BLaER1 treated with 17β-estradiol and CSF1 and Interleukin-3, amounts not matched to agents 10 nM and 100 nM (cell line): ENCODE measurements around the gene SLC16A4.

Source experiments
- H3K27ac ChIP-seq, 11 experiments: shearing (Covaris generic); formaldehyde crosslinking; 2 replicates each; pipeline ENCODE4 v1.8.1; 2022
- H3K27me3 ChIP-seq, 11 experiments: shearing (Covaris generic); formaldehyde crosslinking; 2 replicates each; pipeline ENCODE4 v1.8.1; 2022
- H3K36me3 ChIP-seq, 11 experiments: shearing (Covaris generic); formaldehyde crosslinking; 2 replicates each; pipeline ENCODE4 v1.8.1; 2022
- H3K4me1 ChIP-seq, 10 experiments: shearing (Covaris generic); formaldehyde crosslinking; 2 replicates each; pipeline ENCODE4 v1.8.1; 2022
- H3K4me2 ChIP-seq, 11 experiments: shearing (Covaris generic); formaldehyde crosslinking; 2 replicates each; pipeline ENCODE4 v1.8.1; 2022
- H3K4me3 ChIP-seq, 10 experiments: shearing (Covaris generic); formaldehyde crosslinking; 2 replicates each; pipeline ENCODE4 v1.8.1; 2022
- H3K9ac ChIP-seq, 11 experiments: shearing (Covaris generic); formaldehyde crosslinking; 2 replicates each; pipeline ENCODE4 v1.8.1; 2022
- H3K9me3 ChIP-seq, 11 experiments: shearing (Covaris generic); formaldehyde crosslinking; replicated peaks in 1 of 11; 2 replicates each; pipeline ENCODE4 v1.8.1; 2022
- H4K20me1 ChIP-seq, 11 experiments: shearing (Covaris generic); formaldehyde crosslinking; 2 replicates each; pipeline ENCODE4 v1.8.1; 2022
- Cebpa-rat ChIP-seq, 11 experiments: shearing (Covaris generic); IDR thresholded peaks; 2 replicates each; pipeline ENCODE4 v1.8.1; 2022

SLC16A4 gene

GRCh38 chr1:110380672-110381283, 10.0 kb downstream of the SLC16A4 start:
- Histone ChIP-seq H3K9me3 (no peaks in the 10 kb centered on the region), H3K4me3 (no peak overlapping the region), H3K4me1 (peaks cover 42 to 94% (median 79%) of the 10 kb centered on the region in 10 experiments), H3K36me3 (peaks cover 10 to 64% (median 39%) of the 10 kb centered on the region in 11 experiments; a peak in 21 of 22 replicates), H3K27ac (peak overlapping the region in 9 of 11 experiments; percentile 52 to 79 (median 76); a peak in 18 of 22 replicates), H3K9ac (peak overlapping the region in 6 of 11 experiments; percentile 21 to 32 (median 28); a peak in 9 of 22 replicates), H3K4me2 (peak overlapping the region in 8 of 11 experiments; percentile 14 to 51 (median 38); a peak in 15 of 22 replicates), H3K27me3 (no peaks in the 10 kb centered on the region), H4K20me1 (no peaks in the 10 kb centered on the region)
- TF ChIP-seq Cebpa-rat (IDR thresholded peaks at IDR 0.05) = peak in 7 of 11 experiments; percentile 22 to 76 (median 49); a peak in 8 of 22 replicates

GRCh38 chr1:110375490-110375889, 15.3 kb downstream of the SLC16A4 start:
- Histone ChIP-seq H4K20me1 (peaks cover 0 to 14% (median 0%) of the 10 kb centered on the region in 11 experiments; a peak in 5 of 22 replicates), H3K4me2 (no peak overlapping the region), H3K9ac (no peak overlapping the region), H3K4me3 (no peak overlapping the region), H3K27me3 (no peaks in the 10 kb centered on the region), H3K27ac (no peak overlapping the region), H3K9me3 (no peaks in the 10 kb centered on the region), H3K36me3 (peaks cover 54 to 96% (median 82%) of the 10 kb centered on the region in 11 experiments), H3K4me1 (peaks cover 15 to 44% (median 32%) of the 10 kb centered on the region in 10 experiments)
- TF ChIP-seq Cebpa-rat (IDR thresholded peaks at IDR 0.05) = no peak

GRCh38 chr1:110370827-110371226, 20.0 kb downstream of the SLC16A4 start:
- Histone ChIP-seq H3K36me3 (peaks cover 64 to 100% (median 89%) of the 10 kb centered on the region in 11 experiments), H3K27ac (no peak overlapping the region), H3K9me3 (no peaks in the 10 kb centered on the region), H3K4me1 (no peaks in the 10 kb centered on the region), H3K27me3 (no peaks in the 10 kb centered on the region), H3K9ac (no peak overlapping the region), H4K20me1 (peaks cover 0 to 54% (median 16%) of the 10 kb centered on the region in 11 experiments; a peak in 15 of 22 replicates), H3K4me2 (no peak overlapping the region), H3K4me3 (no peak overlapping the region)
- TF ChIP-seq Cebpa-rat (IDR thresholded peaks at IDR 0.05) = no peak

GRCh38 chr1:110364221-110364620, 26.6 kb downstream of the SLC16A4 start:
- Histone ChIP-seq H3K4me2 (no peak overlapping the region), H3K4me3 (no peak overlapping the region), H3K9me3 (no peaks in the 10 kb centered on the region), H3K27me3 (no peaks in the 10 kb centered on the region), H3K9ac (no peak overlapping the region), H3K4me1 (peaks cover 0 to 9% (median 0%) of the 10 kb centered on the region in 10 experiments; a peak in 3 of 20 replicates), H3K36me3 (peaks cover 57 to 100% (median 91%) of the 10 kb centered on the region in 11 experiments), H3K27ac (no peak overlapping the region), H4K20me1 (peaks cover 0 to 82% (median 32%) of the 10 kb centered on the region in 11 experiments; a peak in 17 of 22 replicates)
- no peak for TF ChIP-seq Cebpa-rat (IDR thresholded peaks at IDR 0.05)

- Histone ChIP-seq H3K36me3 (peaks cover 65 to 100% (median 93%) of the 10 kb centered on the region in 11 experiments), H4K20me1 (peaks cover 0 to 87% (median 38%) of the 10 kb centered on the region in 11 experiments; a peak in 17 of 22 replicates)
Measured at GRCh38 chr1:110361856-110362255, 29.0 kb downstream of the SLC16A4 start.

GRCh38 chr1:110360431-110360830, 30.4 kb downstream of the SLC16A4 start:
- 0 out of 22 replicates have a peak overlapping the region, but pooled peaks of 1 of the 11 experiments have one; percentile 6 for H3K4me2 ChIP-seq
- H3K27me3 ChIP-seq = no peaks in the 10 kb centered on the region
- peaks cover 68 to 100% (median 93%) of the 10 kb centered on the region in 11 experiments for H3K36me3 ChIP-seq
- no peaks in the 10 kb centered on the region for H3K9me3 ChIP-seq
- H3K27ac ChIP-seq = no peak overlapping the region
- TF ChIP-seq Cebpa-rat (IDR thresholded peaks at IDR 0.05) = no peak
- H3K4me3 ChIP-seq = no peak overlapping the region
- no peak overlapping the region for H3K9ac ChIP-seq
- H4K20me1 ChIP-seq = peaks cover 3 to 88% (median 48%) of the 10 kb centered on the region in 11 experiments; a peak in 17 of 22 replicates
- H3K4me1 ChIP-seq = peaks cover 0 to 9% (median 0%) of the 10 kb centered on the region in 10 experiments; a peak in 3 of 20 replicates

More at GRCh38 chr1:110361856-110362255, 29.0 kb downstream of the SLC16A4 start:
- Histone ChIP-seq H3K9me3 (no peaks in the 10 kb centered on the region), H3K9ac (no peak overlapping the region), H3K27ac (no peak overlapping the region), H3K27me3 (no peaks in the 10 kb centered on the region), H3K4me2 (no peak overlapping the region), H3K4me1 (peaks cover 0 to 9% (median 0%) of the 10 kb centered on the region in 10 experiments; a peak in 3 of 20 replicates), H3K4me3 (no peak overlapping the region)
- TF ChIP-seq Cebpa-rat (IDR thresholded peaks at IDR 0.05) = no peak

GRCh38 chr1:110356379-110356778, 34.4 kb downstream of the SLC16A4 start:
- no peak overlapping the region for H3K4me2 ChIP-seq
- no peaks in the 10 kb centered on the region for H3K9me3 ChIP-seq
- peaks cover 0 to 9% (median 0%) of the 10 kb centered on the region in 10 experiments; a peak in 3 of 20 replicates for H3K4me1 ChIP-seq
- TF ChIP-seq Cebpa-rat (IDR thresholded peaks at IDR 0.05) = no peak
- peaks cover 5 to 99% (median 82%) of the 10 kb centered on the region in 11 experiments; a peak in 21 of 22 replicates for H4K20me1 ChIP-seq
- H3K27me3 ChIP-seq = no peaks in the 10 kb centered on the region
- H3K27ac ChIP-seq = no peak overlapping the region
- H3K9ac ChIP-seq = no peak overlapping the region
- peaks cover 40 to 100% (median 91%) of the 10 kb centered on the region in 11 experiments for H3K36me3 ChIP-seq
- no peak overlapping the region for H3K4me3 ChIP-seq

GRCh38 chr1:110355321-110355720, 35.5 kb downstream of the SLC16A4 start:
- H3K27me3 ChIP-seq = no peaks in the 10 kb centered on the region
- H3K4me3 ChIP-seq = no peak overlapping the region
- H3K36me3 ChIP-seq = peaks cover 40 to 100% (median 87%) of the 10 kb centered on the region in 11 experiments
- H3K27ac ChIP-seq = no peak overlapping the region
- no peak overlapping the region; a peak in 1 of 22 replicates for H3K9ac ChIP-seq
- no peak for TF ChIP-seq Cebpa-rat (IDR thresholded peaks at IDR 0.05)
- H3K4me1 ChIP-seq = peaks cover 4 to 12% (median 8%) of the 10 kb centered on the region in 10 experiments; a peak in 17 of 20 replicates
- H3K4me2 ChIP-seq = no peak overlapping the region
- peaks cover 15 to 99% (median 87%) of the 10 kb centered on the region in 11 experiments; a peak in 21 of 22 replicates for H4K20me1 ChIP-seq
- H3K9me3 ChIP-seq = no peaks in the 10 kb centered on the region

- no peak overlapping the region for H3K9ac ChIP-seq
- peaks cover 45 to 59% (median 53%) of the 10 kb centered on the region in 10 experiments for H3K4me1 ChIP-seq
- H3K4me2 ChIP-seq = peak overlapping the region; percentile 13 to 62 (median 31); a peak in 21 of 22 replicates
- H3K36me3 ChIP-seq = peaks cover 29 to 100% (median 83%) of the 10 kb centered on the region in 11 experiments; a peak in 21 of 22 replicates
- no peaks in the 10 kb centered on the region for H3K27me3 ChIP-seq
- no peak for TF ChIP-seq Cebpa-rat (IDR thresholded peaks at IDR 0.05)
- no peak overlapping the region for H3K4me3 ChIP-seq
- no peaks in the 10 kb centered on the region for H3K9me3 ChIP-seq
- H4K20me1 ChIP-seq = peaks cover 52 to 100% (median 99%) of the 10 kb centered on the region in 11 experiments; a peak in 21 of 22 replicates
- H3K27ac ChIP-seq = no peak overlapping the region
Measured at GRCh38 chr1:110350360-110350759, 40.5 kb downstream of the SLC16A4 start.
